WTC11 (cell line): Measurements from ENCODE around the gene SHF.

Experiments
- E2F5 ChIP-seq: sonication (generic); formaldehyde crosslinking; IDR thresholded peaks from 2 replicates; pipeline ENCODE4 v1.8.1; 2022; ENCODE audit warnings: mild to moderate bottlenecking, moderate library complexity, missing genetic modification reagents
- MLX ChIP-seq: sonication (generic); formaldehyde crosslinking; IDR thresholded peaks from 2 replicates; pipeline ENCODE4 v1.8.1; 2023; ENCODE audit warnings: mild to moderate bottlenecking, missing genetic modification reagents, moderate library complexity
- NFYB ChIP-seq: sonication (generic); formaldehyde crosslinking; conservative IDR thresholded peaks from 2 replicates; pipeline ENCODE4 v1.8.0; 2022; ENCODE audit warnings: low read depth, missing genetic modification reagents
- RELA ChIP-seq: sonication (generic); formaldehyde crosslinking; IDR thresholded peaks from 2 replicates; pipeline ENCODE4 v1.8.1; 2022; ENCODE audit warnings: missing genetic modification reagents, mild to moderate bottlenecking, borderline replicate concordance
- USF1 ChIP-seq: sonication (generic); formaldehyde crosslinking; IDR thresholded peaks from 2 replicates; pipeline ENCODE4 v1.8.0; 2022; ENCODE audit warnings: mild to moderate bottlenecking, missing genetic modification reagents
- TF ChIP-seq, protein P1 (sequence below): fragments of 200-600 bp; IDR thresholded peaks from 2 replicates; pipeline ENCODE4 v1.8.0; 2022; ENCODE audit warnings: antibody characterized with exemption
- TF ChIP-seq, protein P2 (sequence below): sonication (generic); formaldehyde crosslinking; IDR thresholded peaks from 2 replicates; pipeline ENCODE4 v1.8.1; 2022; ENCODE audit warnings: low read depth, mild to moderate bottlenecking, moderate library complexity, missing genetic modification reagents, borderline replicate concordance

GRCh38 chr15:45212493-45212892 lies 24.7 kb upstream of the SHF start:
- TF ChIP-seq, protein P1, sequence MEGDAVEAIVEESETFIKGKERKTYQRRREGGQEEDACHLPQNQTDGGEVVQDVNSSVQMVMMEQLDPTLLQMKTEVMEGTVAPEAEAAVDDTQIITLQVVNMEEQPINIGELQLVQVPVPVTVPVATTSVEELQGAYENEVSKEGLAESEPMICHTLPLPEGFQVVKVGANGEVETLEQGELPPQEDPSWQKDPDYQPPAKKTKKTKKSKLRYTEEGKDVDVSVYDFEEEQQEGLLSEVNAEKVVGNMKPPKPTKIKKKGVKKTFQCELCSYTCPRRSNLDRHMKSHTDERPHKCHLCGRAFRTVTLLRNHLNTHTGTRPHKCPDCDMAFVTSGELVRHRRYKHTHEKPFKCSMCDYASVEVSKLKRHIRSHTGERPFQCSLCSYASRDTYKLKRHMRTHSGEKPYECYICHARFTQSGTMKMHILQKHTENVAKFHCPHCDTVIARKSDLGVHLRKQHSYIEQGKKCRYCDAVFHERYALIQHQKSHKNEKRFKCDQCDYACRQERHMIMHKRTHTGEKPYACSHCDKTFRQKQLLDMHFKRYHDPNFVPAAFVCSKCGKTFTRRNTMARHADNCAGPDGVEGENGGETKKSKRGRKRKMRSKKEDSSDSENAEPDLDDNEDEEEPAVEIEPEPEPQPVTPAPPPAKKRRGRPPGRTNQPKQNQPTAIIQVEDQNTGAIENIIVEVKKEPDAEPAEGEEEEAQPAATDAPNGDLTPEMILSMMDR: no peak
- TF ChIP-seq RELA (CRISPR knock-in tag): no peak
- no peak for TF ChIP-seq NFYB (CRISPR knock-in tag)
- no peak for TF ChIP-seq E2F5
- TF ChIP-seq, protein P2, sequence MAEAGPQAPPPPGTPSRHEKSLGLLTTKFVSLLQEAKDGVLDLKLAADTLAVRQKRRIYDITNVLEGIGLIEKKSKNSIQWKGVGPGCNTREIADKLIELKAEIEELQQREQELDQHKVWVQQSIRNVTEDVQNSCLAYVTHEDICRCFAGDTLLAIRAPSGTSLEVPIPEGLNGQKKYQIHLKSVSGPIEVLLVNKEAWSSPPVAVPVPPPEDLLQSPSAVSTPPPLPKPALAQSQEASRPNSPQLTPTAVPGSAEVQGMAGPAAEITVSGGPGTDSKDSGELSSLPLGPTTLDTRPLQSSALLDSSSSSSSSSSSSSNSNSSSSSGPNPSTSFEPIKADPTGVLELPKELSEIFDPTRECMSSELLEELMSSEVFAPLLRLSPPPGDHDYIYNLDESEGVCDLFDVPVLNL: no peak
- TF ChIP-seq USF1 (CRISPR knock-in tag): no peak
- no peak for TF ChIP-seq MLX (CRISPR knock-in tag)
